Keratinocyte (primary cell): Measurements from ENCODE around the gene MRTFB.

Experiments used
- CTCF ChIP-seq, 3 experiments: IDR thresholded peaks in 1 of 3; conservative IDR thresholded peaks in 1 of 3; optimal IDR thresholded peaks in 1 of 3; 2 replicates in 2 of 3; 3 replicates in 1 of 3; pipeline versions ENCODE3 to v1.5.1; 2011; ENCODE audit warnings: low read length in 3 of 3, mild to moderate bottlenecking in 3 of 3, moderate library complexity in 2 of 3, control low read depth in 1 of 3, inconsistent platforms in 1 of 3; ENCODE audit not compliant: insufficient read depth in 2 of 3; ENCODE audit errors: extremely low read depth in 1 of 3
- EZH2 ChIP-seq: IDR thresholded peaks from one replicate; pipeline ENCODE4 v1.6.1; 2012; ENCODE audit warnings: inconsistent platforms, mild to moderate bottlenecking, low read length, moderate library complexity

- TF ChIP-seq CTCF (optimal IDR thresholded peaks at IDR 0.05 in 1 of 3, IDR thresholded peaks at IDR 0.05 in 1 of 3, conservative IDR thresholded peaks at IDR 0.05 in 1 of 3; ENCODE audit: extremely low read depth in 1 of 3, insufficient read depth in 2 of 3, low read length in 3 of 3) (no peak), EZH2 (no peak)
These were observed 232.1 kb downstream of the MRTFB start for GRCh38 chr16:14303182-14303618.
